Colonic mucosa (tissue), 4 donors: ENCODE results near the gene SKOR1. TPM values are rescaled to one million over a fixed set of nuclear protein-coding genes. Genes with fewer than 3 reads are reported as not detected.

ENCODE experiments used
- DNase-seq: peaks from one replicate; pipeline ENCODE4 v3.0.0-alpha.2; 2020
- H3K27ac ChIP-seq: fragments of 200-600 bp; one replicate; pipeline ENCODE4 v1.8.0; 2021
- H3K27me3 ChIP-seq: fragments of 200-600 bp; one replicate; pipeline ENCODE4 v1.8.0; 2021
- H3K36me3 ChIP-seq: fragments of 200-600 bp; one replicate; pipeline ENCODE4 v1.8.0; 2021
- H3K4me1 ChIP-seq: fragments of 200-600 bp; one replicate; pipeline ENCODE4 v1.8.0; 2021; ENCODE audit warnings: mild to moderate bottlenecking
- H3K4me3 ChIP-seq: fragments of 200-600 bp; one replicate; pipeline ENCODE4 v1.8.0; 2021
- H3K9ac ChIP-seq, 2 donors: one replicate each; pipeline ENCODE4 v1.7.0; 2013; ENCODE audit warnings: control low read depth in 2 of 2, low read depth in 2 of 2, low read length in 2 of 2
- H3K9me3 ChIP-seq: fragments of 200-600 bp; one replicate; pipeline ENCODE4 v1.8.0; 2021
- CTCF ChIP-seq: fragments of 200-600 bp; IDR thresholded peaks from one replicate; pipeline ENCODE4 v1.8.0; 2022; ENCODE audit warnings: antibody characterized with exemption, mild to moderate bottlenecking
- intact Hi-C: fragments of 100-400 bp; cut with DNase I; formaldehyde crosslinking; loops from one replicate; pipeline ENCODE4 v1.14.1; 2022
- total RNA-seq, 2 donors: library from RNA; stranded (reverse); fragmentation: NEBNext Ultra II Directional in 1 of 2; extraction: Animal tissue kit (Norgen Biotek cat#: 25700) in 1 of 2; gene quantifications; one replicate each; pipeline ENCODE4 v1.2.1, GENCODE V29; 2021
- donor health status: healthy.
- donor health status: DM: no; HTN: no; CAD: no.
- donor health status: DM: no; HTN: no; CAD: no.

SKOR1 gene
- total RNA-seq, 2 donors from 2014 or later: 0.10 to 0.19 TPM

DNA sequence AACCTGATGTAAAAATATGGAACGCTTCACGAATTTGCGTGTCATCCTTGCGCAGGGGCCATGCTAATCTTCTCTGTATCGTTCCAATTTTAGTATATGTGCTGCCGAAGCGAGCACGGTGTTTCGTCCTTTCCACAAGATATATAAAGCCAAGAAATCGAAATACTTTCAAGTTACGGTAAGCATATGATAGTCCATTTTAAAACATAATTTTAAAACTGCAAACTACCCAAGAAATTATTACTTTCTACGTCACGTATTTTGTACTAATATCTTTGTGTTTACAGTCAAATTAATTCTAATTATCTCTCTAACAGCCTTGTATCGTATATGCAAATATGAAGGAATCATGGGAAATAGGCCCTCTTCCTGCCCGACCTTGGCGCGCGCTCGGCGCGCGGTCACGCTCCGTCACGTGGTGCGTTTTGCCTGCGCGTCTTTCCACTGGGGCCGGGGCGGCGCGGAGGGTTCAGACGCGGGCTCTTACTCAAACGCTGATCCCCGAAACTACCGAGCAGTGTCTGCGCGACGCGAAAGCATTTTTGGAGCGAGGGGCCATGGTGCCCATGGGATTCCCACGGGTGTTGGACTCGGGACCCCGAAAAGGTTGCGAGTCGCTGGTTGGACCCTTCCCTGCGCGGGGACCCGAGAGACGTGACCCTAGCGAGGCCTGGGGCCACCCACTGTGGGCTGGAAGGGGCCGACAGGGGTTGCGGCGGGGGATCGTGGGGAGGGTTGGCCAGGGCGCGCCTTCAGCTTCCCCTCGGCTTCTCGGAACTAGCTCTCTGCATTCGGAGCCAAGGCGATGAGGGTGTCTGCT lies 14.8 kb downstream of the SKOR1 start, which contains the start of gene RNU6-1:
Gene RNU6-1, minus strand, starts transcription at position 117 of the 820 bp plus-strand sequence.
- Histone ChIP-seq H3K4me1 (peaks cover 10% of the 10 kb centered on the region), H3K36me3 (no peaks in the 10 kb centered on the region), H3K27me3 (peaks cover 12% of the 10 kb centered on the region), H3K4me3 (peak within 1 kb of the TSS; percentile 62), H3K9me3 (no peaks in the 10 kb centered on the region), H3K9ac (peak within 1 kb of the TSS; percentile 94 to 97), H3K27ac (peak within 1 kb of the TSS; percentile 83)
- TF ChIP-seq CTCF: no peak
- intact Hi-C loops: loop anchor here (10.0 kb wide), 1 partner anchor 295 kb away; the partner anchor contains the start of gene MAP2K5
- DNase-seq: peak; percentile 95

- H3K4me3 ChIP-seq: peak overlapping the region; percentile 62
- peak overlapping the region; percentile 94 to 97 for H3K9ac ChIP-seq
- DNase-seq: peak; percentile 40
- intact Hi-C loops: no loop called here
- H3K4me1 ChIP-seq: peaks cover 4% of the 10 kb centered on the region
- peak overlapping the region; percentile 83 for H3K27ac ChIP-seq
- H3K9me3 ChIP-seq: no peaks in the 10 kb centered on the region
- no peaks in the 10 kb centered on the region for H3K36me3 ChIP-seq
- peaks cover 4% of the 10 kb centered on the region for H3K27me3 ChIP-seq
- no peak for TF ChIP-seq CTCF
Observed at GRCh38 chr15:67840749-67841512, 15.6 kb downstream of the SKOR1 start.

- TF ChIP-seq CTCF: no peak
- Histone ChIP-seq H3K4me1 (no peaks in the 10 kb centered on the region), H3K27me3 (no peaks in the 10 kb centered on the region), H3K27ac (no peak overlapping the region), H3K4me3 (peak overlapping the region; percentile 62), H3K9ac (peak overlapping the region in 1 of 2 donors; percentile 94), H3K9me3 (no peaks in the 10 kb centered on the region), H3K36me3 (no peaks in the 10 kb centered on the region)
- intact Hi-C loops: no loop called here
- no peak for DNase-seq
Observed at GRCh38 chr15:67841513-67841762, 16.1 kb downstream of the SKOR1 start.

DNA sequence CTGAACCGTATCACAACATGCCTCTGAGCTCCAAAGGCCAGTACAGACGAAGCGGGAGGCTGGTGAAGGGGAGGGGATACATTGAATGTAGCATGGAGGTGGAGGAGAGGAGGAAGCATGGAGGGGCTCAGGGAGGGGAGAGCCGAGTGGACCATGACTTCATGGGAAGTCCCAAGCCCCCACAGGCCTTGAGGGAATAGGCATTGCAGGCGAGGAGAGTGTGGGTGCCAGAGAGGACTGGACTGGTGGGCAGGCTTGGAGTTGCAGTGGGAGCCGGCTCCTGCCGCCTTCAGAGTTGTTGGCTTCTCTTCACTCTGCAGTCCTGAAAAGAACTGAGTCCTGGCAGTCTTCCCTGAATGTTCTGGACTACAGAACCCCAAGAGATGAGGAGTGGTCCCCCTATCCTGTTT lies 17.8 kb downstream of the SKOR1 start:
- Histone ChIP-seq H3K9me3 (no peaks in the 10 kb centered on the region), H3K27me3 (no peaks in the 10 kb centered on the region), H3K4me1 (no peaks in the 10 kb centered on the region), H3K9ac (no peak overlapping the region), H3K27ac (no peak overlapping the region), H3K4me3 (no peak overlapping the region), H3K36me3 (no peaks in the 10 kb centered on the region)
- DNase-seq: no peak
- TF ChIP-seq CTCF: no peak
- intact Hi-C loops: no loop called here

DNA sequence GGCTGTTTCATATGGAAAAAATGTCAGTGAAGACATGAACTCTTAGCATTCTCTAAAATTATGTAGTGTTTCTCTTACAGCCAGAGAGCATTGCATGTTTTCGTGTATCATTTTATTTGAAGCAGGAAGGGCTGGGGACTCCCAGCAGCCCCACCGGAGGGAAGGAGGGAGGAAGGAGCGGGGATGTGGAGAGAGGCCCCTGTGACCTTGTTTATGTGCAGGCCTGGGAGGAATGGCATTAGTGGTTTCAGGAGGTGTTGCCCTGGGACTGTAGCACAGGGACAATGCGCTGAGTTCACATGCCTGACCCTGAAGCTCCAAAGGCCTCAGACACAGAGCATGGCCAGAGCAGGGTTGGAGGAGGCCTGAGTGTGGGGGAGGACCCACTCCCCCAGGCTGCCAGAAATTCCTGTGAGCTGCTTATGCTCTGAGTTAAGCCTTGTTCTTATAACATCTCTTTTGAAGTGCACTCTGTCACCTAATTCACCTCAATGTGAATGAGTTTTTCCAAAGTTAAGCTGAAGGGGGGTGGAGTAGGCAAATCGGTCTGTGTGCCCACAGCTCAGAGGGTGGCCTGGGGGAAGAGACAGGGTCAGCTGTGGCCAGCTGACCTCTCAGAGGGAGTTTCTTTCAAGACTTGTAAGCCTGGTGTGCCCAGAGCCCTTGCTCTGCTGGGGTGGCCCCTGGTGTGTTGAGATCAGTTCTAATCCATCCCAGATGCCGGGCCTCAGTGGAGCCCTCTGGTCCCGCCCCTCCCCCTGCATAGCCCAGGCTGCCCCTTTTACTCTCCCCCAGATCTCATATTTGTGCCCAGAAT lies 18.5 kb downstream of the SKOR1 start:
- H3K36me3 ChIP-seq: no peaks in the 10 kb centered on the region
- TF ChIP-seq CTCF: no peak
- H3K27ac ChIP-seq: no peak overlapping the region
- no peaks in the 10 kb centered on the region for H3K4me1 ChIP-seq
- DNase-seq: no peak
- H3K27me3 ChIP-seq: no peaks in the 10 kb centered on the region
- no peaks in the 10 kb centered on the region for H3K9me3 ChIP-seq
- no peak overlapping the region for H3K4me3 ChIP-seq
- no peak overlapping the region for H3K9ac ChIP-seq
- intact Hi-C loops: no loop called here
